GM19372 (cell line): ENCODE results near the gene ZBTB46.
"Not testable (repeated sequence)": the region's sequence is repeated elsewhere in the genome, so short reads cannot be mapped to it uniquely, and the experiment has no call there.

Experiments
- ATAC-seq: cut with Tn5 transposase; IDR thresholded peaks from one replicate; pipeline ENCODE4 v1.9.1; 2021; ENCODE audit warnings: mild to moderate bottlenecking, low read depth, moderate library complexity; ENCODE audit not compliant: unreplicated experiment

ZBTB46 gene

DNA sequence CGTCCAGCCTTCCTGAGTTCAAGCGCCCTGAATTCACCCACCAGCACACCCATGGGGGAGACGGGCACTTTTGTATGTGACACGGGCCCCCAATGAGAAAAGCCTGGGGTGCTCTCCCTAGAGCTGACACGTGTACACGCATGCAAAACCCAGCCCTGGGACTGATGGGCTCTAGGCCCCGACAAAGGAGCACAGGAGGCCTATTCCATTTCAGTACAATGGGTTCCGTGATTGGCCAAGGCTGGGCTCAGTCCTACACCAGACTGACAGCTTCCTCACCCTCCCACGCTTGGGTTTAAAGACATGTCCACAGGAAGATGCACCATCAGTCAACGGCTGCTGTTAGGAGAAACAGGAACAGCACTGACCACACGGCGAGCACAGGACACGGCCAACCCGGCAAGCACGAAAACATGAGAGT lies 8.8 kb downstream of the ZBTB46 start:
- no peak for ATAC-seq

DNA sequence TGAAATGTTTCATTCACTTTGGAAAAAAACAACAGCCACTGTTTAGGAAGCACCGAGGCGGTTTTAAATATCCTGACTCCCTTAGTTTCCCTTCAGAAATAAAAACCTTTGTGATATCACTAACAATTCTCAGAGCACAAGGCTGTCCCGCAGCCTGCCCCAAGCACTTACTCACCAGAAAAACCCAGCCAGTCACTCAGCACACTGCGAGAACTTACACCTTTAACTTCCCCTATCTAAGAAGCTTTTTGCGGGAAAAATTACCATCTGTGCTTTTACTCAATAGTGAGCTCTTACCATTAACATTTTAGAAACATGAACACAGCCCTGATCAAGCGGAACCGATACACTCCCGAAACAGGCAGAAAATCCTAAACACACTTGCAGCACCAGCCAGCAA lies 9.3 kb downstream of the ZBTB46 start:
- ATAC-seq, result no peak

DNA sequence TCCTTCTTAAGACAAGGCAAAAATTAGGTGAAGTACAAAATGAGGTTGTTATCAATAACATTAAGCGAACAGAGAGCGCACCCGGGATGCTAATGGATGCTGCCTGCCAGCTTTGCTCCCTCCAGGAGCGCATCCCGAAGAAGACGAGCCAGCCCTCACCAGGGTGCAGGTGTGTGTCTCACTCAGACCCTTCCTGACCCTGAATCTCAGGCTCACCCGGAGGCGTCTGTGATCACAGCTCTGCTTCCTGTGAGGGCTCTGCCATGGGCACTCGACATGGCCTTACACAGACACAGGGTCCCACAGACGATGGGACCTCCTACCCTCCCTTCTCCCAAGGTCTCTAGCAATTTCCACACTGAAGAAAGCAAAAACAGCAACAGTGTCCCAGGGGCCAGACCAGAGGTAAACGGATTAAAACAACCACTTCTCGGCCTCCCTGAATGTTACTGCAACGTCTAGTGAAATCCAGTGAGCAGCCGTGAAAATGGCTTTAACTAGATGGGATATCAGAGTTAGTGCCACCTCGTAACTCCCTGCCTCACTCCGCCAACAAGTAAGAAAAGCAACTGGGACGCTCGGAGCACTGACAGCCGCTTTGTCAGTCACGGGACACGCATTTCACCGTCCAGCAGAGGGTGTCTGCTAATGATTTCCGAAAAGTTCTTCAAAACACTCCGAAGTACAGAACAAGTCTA lies 11.7 kb downstream of the ZBTB46 start:
- ATAC-seq, result no peak

DNA sequence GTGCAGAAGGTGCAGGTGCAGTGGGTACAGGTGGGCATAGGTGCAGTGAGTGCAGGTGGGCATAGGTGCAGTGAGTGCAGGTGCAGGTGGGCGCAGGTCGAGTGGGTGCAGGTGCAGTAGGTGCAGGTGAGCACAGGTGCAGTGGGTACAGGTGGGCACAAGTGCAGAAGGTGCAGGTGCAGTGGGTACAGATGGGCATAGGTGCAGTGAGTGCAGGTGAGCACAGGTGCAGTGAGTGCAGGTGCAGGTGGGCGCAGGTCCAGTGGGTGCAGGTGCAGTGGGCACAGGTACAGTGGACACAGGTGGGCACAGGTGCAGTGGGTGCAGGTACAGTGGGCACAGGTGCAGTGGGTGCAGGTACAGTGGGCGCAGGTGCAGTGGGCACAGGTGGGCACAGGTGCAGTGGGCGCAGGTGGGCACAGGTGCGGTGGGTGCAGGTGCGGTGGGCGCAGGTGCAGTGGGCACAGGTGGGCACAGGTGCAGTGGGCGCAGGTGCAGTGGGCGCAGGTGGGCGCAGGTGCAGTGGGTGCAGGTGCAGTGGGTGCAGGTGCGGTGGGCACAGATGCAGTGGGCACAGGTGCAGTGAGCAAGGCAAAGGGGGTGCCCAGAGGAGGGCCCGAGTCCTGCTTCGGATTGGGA lies 15.3 kb downstream of the ZBTB46 start:
- no peak for ATAC-seq

DNA sequence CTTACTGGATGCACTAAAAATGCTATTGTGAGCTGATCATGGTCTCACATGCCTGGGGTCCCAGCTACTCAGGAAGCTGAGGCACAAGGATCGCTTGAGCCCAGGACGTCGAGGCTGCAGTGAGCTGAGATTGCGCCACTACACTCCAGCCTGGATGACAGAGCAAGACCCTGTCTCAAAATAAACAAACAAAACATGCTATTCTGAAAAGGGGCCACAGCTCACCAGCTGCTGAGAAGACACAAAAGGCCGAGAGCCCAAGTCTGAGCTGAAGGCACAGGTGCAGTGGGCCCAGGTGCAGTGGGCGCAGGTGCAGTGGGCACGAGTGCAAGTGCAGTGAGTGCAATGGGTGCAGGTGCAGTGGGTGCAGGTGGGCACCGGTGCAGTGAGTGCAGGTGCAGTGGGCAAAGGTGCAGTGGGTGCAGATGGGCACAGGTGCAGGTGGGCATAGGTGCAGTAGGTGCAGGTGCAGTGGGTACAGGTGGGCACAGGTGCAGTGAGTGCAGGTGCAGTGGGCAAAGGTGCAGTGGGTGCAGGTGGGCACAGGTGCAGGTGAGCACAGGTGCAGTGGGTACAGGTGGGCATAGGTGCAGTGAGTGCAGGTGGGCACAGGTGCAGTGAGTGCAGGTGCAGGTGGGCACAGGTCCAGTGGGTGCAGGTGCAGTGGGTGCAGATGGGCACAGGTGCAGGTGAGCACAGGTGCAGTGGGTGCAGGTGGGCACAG lies 16.0 kb downstream of the ZBTB46 start:
- ATAC-seq, result no peak

DNA sequence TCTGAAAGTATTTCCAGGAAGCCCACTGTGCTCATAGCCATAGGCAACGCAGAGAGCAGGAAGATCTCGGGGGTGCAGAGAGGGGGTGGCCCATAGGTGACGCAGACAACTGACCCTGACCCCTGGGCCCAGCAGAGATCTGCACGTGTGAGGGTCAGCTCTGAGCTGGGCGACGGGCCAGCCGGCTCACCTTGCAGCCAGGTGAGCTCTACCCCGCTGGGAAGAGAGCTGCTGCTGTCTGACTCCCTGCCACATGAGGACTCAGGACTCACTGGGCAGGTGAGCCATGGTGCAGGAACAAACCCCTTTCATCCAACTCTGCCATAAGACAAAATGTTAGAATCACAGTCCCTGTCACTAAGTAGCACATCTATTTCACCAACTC lies 19.6 kb downstream of the ZBTB46 start:
- ATAC-seq, result no peak

DNA sequence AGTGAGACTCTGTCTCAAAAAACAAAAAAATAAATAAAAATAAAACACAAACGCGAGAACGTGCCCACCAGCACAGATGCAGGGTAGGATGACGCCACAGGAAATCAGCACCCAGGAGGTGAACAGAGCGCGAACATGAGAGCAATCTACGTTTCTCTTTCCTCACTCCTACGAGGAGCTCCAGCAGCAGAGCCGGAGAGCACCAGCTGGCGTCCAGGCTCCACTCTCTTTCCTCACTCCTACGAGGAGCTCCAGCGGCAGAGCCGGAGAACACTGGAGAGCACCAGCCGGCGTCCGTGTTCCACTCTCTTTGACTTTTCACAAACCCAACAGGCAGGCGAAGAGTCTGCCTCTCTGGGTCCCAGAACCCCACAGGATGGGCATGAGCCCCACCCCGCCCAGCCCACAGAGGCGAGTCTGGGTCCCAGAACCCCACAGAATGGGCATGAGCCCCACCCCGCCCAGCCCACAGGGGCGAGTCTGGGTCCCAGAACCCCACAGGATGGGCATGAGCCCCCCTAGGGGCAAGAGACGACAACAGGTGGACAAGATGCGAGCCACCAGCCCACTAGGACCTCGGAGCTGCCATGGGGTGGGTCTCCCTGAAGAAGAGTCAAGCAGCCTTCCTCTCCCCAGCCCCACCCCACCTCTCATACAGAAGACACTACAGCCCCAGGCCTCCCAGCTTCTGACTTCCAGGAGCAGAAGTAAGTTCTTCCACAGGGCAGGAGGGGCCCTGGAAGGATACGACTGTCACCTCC lies 20.2 kb downstream of the ZBTB46 start:
- no peak for ATAC-seq

DNA sequence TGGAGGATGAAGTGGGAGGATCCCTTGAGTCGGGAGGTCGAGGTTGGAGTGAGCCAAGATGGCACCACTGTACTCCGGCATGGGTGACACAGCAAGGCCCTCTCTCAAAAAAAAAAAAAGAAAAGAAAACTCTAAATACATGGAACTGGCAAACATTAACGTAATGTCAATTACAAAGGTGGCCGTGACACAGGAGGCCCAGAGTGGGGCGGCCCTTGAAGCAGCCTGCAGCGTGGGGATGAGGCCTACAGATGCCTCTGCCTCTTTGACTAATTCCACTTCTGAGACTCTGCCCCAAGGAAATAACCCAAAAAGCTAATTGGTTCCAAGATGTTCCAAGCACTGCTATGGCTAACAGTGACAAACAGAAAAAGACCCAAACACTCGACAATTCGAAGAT lies 21.2 kb downstream of the ZBTB46 start:
- ATAC-seq, result no peak

DNA sequence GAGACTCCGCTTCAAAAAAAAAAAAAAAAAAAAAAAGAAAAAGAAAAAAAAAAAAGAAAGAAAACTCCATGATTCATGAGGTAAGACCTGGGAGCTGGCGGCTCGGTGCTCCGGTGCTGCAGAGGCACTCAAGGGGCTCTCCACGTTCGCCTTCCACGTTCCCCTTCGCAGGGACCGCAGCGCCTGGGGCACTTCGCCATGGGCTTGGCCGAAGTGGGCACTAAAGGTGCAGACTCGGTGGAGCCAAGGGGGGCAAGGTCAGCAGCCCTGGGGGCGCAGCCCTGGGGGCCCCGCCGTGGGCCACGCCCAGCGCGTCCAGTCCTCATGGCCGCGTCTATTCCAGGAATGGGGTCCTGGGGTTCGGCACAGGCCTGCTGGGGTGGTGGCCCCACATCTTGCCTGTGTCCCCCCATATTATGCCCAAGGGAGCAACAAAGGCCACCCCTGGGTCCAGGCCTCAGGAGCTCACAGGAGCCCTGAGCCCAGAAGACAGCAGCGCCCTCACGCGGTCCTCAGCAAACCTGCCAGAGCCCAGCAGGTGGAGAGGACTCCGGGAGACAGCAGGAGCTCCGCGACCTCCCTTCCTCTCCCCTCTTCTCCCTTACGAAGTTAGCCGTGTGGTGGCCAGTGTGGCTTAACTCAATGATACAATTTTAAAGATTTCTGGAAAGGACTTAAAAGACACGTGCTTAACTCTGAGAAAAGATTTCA lies 21.9 kb downstream of the ZBTB46 start:
- ATAC-seq, result no peak

DNA sequence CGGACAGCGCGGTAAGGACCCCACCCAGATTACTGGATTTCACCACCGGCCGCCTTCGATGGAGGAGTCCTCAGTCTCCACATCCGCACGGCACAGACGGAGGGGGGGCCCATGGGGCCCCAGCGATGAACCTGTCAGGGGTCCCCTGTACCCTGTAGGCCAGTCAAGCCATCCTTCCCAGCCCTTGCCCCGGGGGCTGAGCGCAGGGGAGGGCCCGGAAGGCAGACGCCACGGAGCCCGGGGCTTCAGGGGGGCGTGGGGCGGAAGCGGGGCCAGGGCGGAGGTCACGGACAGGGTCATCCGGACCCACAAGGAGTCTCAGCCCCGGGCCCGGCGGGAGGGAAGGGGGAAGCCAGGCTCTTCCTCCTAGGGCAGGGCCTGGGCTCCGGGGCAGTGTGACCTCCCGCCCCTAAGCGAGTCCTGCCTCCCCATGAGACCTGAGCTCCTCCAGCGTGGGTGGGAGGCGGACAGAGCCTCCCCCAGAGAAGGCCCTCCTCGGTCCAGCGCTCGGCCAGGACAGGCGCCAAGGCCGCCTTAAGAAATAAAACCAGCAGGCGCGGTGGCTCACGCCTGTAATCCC lies 22.8 kb downstream of the ZBTB46 start:
- no peak for ATAC-seq

DNA sequence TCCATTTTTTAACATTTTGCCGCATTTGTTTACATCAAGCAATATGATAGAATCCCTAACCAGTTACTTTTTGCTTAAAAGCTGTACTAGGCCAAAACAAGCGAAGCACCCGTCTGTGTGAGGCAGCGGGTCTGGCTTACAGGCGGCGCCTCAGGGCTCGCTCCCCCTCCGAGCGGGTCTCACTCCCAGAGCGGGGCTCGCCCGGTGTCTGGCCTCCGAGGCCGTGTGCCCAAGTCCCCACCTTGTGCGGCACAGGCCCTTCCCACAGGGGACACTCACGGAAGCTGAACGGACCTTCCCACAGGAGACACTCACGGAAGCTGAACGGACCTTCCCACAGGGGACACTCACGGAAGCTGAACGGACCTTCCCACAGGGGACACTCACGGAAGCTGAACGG lies 23.4 kb downstream of the ZBTB46 start:
- ATAC-seq, result no peak

DNA sequence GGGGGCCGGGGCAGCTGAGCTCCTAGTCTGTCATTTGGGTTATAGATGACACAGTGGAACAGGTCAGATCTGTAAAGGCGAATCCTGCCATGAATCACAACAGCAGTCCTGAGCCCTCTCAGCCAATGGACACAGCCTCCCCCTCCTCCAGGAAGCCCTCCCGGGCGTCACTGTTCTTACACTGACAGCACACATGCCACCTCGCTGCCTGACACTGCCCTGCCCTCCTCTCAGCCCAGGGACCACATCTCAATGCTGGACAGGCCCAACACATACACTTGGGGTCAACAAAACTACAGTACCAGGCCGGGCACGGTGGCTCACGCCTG lies 26.8 kb downstream of the ZBTB46 start:
- ATAC-seq, result no peak

DNA sequence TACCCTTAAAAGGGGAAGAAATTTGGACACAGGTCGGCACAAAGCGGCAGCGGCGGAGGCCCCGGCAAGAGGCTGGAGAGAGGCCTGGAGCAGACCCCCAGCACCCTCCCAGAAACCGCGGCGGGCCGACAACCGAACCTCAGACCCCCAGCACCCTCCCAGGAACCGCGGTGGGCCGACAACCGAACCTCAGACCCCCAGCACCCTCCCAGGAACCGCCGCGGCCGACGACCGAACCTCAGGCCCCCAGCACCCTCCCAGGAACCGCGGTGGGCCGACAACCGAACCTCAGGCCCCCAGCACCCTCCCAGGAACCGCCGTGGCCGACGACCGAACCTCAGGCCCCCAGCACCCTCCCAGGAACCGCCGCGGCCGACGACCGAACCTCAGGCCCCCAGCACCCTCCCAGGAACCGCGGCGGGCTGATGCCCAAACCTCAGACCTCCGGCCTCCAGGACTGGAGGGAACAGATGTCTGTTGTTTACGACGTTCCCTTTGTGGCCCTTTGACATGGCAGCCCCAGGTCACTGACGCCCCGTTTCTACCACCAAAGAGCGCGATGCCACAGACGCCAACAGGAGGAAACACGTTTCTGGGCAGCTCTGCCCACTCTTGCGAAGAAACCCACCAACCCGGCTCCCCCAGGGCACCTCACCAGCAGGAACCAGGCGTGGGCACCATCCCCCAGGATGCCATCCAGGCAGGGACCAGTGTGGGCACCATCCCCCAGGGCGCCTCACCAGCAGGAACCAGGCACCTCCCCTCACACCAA lies 28.4 kb downstream of the ZBTB46 start:
- no peak for ATAC-seq

DNA sequence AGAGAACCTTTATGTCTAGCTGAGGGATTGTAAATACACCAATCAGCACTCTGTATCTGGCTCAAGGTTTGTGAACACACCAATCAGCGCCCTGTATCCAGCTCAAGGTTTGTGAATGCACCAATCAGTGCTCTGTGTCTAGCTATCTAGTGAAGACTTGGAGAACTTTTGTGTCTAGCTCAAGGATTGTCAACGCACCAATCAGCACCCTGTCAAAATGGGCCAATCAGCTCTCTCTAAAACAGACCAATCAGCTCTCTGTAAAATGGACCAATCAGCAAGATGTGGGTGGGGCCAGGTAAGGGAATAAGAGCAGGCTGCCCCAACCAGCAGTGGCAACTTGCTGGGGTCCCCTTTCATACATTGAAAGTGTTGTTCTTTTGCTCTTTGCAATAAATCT lies 29.9 kb downstream of the ZBTB46 start:
- not testable (repeated sequence) for ATAC-seq

DNA sequence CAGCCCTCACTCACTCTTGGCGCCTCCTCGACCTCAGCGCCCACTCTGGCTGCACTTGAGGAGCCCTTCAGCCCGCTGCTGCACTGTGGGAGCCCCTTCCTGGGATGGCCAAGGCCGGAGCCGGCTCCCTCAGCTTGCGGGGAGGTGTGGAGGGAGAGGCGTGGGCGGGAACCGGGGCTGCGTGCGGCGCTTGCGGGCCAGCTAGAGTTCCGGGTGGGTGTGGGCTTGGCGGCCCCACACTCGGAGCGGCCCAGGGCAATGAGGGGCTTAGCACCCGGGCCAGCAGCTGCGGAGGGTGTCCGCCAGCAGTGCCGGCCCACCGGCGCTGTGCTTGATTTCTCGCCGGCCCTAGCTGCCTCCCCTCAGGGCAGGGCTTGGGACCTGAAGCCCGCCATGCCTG lies 30.7 kb downstream of the ZBTB46 start:
- not testable (repeated sequence) for ATAC-seq

DNA sequence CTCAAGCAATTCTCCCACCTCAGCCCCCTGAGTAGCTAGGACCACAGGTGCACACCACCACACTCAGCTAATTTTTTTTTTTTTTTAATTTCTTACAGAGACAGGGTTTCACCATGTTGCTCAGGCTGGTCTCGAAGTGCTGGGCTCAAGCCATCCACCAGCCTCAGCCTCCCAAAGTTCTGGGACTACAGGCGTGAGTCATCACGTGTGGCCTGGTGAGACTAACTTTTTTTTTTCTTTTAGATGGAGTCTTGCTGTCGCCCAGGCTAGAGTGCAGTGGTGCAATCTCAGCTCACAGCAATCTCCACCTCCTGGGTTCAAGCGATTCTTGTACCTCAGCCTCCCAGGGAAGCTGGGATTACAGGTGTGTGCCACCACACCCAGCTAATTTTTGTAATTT lies 31.9 kb downstream of the ZBTB46 start:
- ATAC-seq, result not testable (repeated sequence)

DNA sequence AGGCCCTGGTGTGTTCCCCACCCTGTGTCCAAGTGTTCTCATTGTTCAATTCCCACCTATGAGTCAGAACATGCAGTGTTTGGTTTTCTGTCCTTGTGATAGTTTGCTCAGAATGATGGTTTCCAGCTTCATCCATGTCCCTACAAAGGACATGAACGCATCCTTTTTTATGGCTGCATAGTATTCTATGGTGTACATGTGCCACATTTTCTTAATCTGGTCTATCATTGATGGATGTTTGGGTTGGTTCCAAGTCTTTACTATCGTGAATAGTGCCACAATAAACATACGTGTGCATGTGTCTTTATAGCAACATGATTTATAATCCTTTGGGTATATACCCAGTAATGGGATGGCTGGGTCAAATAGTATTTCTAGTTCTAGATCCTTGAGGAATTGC lies 33.9 kb downstream of the ZBTB46 start:
- ATAC-seq, result not testable (repeated sequence)

DNA sequence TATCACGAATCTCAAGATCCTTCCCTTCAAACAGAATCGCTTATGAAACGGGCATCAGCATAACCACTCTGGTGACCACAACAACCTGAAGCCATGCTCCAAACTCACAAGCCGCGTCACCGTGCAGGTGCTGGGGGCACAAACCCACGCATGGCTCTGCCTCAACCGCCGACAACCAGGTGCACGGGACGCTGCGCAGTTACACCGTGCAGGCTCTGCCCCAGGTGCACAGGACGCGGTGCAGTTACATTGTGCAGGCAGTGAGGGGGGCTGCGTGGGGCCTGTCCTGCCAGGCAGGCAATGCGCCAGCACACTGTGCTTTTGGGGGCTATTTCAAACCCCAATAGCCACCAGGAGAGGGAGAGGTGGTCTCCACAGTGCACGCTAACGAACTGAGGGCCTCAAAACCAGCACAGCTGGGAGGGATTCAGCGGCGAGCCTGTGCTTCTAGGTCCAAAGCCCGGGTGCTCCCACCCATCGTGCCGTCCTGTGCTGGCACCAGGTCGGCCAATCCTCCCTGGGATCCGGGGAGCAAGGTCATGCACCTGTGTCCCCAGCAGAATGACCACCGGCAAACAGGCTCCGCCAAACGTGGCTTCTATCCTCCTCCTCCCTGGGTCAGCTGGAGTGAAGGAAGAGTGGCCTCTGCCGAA lies 35.8 kb downstream of the ZBTB46 start:
- ATAC-seq, result no peak

DNA sequence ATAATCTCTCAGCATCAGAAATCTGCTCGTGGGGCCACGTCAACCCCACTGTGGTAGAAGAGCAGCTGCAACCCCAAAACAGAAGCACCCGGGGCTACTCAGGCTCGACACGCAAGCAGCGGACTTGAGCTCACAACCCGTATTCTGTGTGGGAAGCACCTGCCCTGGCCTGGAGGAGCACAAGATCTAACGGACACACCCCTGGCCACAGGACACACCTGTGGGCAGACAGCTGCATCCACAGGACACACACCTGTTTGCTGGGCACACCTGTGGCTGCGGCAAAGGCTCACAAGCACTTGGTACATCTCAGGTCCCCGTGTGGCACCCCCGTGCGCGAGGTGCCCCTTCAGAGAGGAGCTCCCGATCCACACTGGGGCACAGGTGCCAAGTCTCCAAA lies 36.5 kb downstream of the ZBTB46 start:
- ATAC-seq, result no peak
